Endothelial cell of umbilical vein (primary cell): ENCODE results near the gene ZNF74. TPM values are rescaled to one million over a fixed set of nuclear protein-coding genes. Genes with fewer than 3 reads are reported as not detected.

Experiments
- BruUV-seq: library from RNA; stranded (reverse); fragments of 400-500 nt; replicated peaks from 2 replicates; lab custom pipeline; 2021; lab: Mats Ljungman, UMichigan
- CTCF ChIA-PET: fragments of 300-600, 350-600 bp; sonication (Branson Sonifier 250); formaldehyde crosslinking; loops from one replicate; lab custom pipeline; 2021; ENCODE audit warnings: antibody characterized with exemption, inconsistent platforms; lab: Charles Lee
- POLR2A ChIA-PET: fragments of 300-600, 350-600 bp; sonication (Branson Sonifier 250); formaldehyde crosslinking; loops from one replicate; lab custom pipeline; 2021; ENCODE audit warnings: antibody characterized with exemption, inconsistent platforms; lab: Charles Lee
- DNase-seq: peaks from one replicate; pipeline ENCODE4 v3.0.0-alpha.2; 2011; ENCODE audit warnings: low read depth, low spot score
- FAIRE-seq: peaks from 2 replicates; lab custom pipeline; 2011; peaks lifted over from hg19 to GRCh38; lab: Jason Lieb, UNC
- H2AFZ ChIP-seq: 2 replicates; pipeline ENCODE4 v1.6.0; 2012; ENCODE audit warnings: low read depth, low read length, control low read depth, inconsistent platforms
- H3K27ac ChIP-seq: 2 replicates; pipeline ENCODE4 v1.5.1; 2011; ENCODE audit warnings: low read depth, mild to moderate bottlenecking, control low read depth, low read length, moderate library complexity; ENCODE audit not compliant: insufficient read depth
- H3K27me3 ChIP-seq, 2 experiments: 2 replicates each; pipeline versions ENCODE4 v1.6.0 to v1.6.1; 2011; ENCODE audit warnings: low read length in 2 of 2, mixed read lengths in 1 of 2; ENCODE audit not compliant: control insufficient read depth in 2 of 2, insufficient read depth in 2 of 2
- H3K36me3 ChIP-seq, 2 experiments: 2 replicates in 1 of 2; 3 replicates in 1 of 2; pipeline ENCODE4 v1.5.1; 2011; ENCODE audit warnings: low read length in 2 of 2, mild to moderate bottlenecking in 1 of 2, moderate library complexity in 1 of 2; ENCODE audit not compliant: control insufficient read depth in 2 of 2, insufficient read depth in 2 of 2; ENCODE audit errors: extremely low read depth in 1 of 2
- H3K4me1 ChIP-seq: 3 replicates; pipeline ENCODE4 v1.5.1; 2011; ENCODE audit warnings: mild to moderate bottlenecking, low read length; ENCODE audit not compliant: control insufficient read depth, insufficient read depth; ENCODE audit errors: extremely low read depth
- H3K4me2 ChIP-seq: 2 replicates; pipeline ENCODE4 v1.6.1; 2011; ENCODE audit warnings: low read length, control low read depth, mixed read lengths; ENCODE audit not compliant: insufficient read depth
- H3K4me3 ChIP-seq, 3 experiments: fragments of 200-600 bp in 1 of 3; sonication (generic), shearing (Covaris generic) in 1 of 3; replicated peaks in 1 of 3; 2 replicates each; pipeline ENCODE4 v1.5.1; 2011 to 2016; ENCODE audit warnings: control low read depth in 3 of 3, low read length in 3 of 3, mild to moderate bottlenecking in 2 of 3, inconsistent platforms in 1 of 3, low read depth in 1 of 3, moderate library complexity in 1 of 3; ENCODE audit not compliant: insufficient read depth in 1 of 3
- H3K79me2 ChIP-seq: 2 replicates; pipeline ENCODE4 v1.6.0; 2012; ENCODE audit warnings: low read length, inconsistent platforms; ENCODE audit not compliant: control insufficient read depth, insufficient read depth
- H3K9ac ChIP-seq: replicated peaks from 2 replicates; pipeline ENCODE3; 2011; ENCODE audit warnings: low read length, control low read depth; ENCODE audit not compliant: insufficient read depth; ENCODE audit errors: extremely low read depth
- H3K9me1 ChIP-seq: replicated peaks from 3 replicates; pipeline ENCODE4 v1.6.0; 2011; ENCODE audit warnings: mild to moderate bottlenecking, low read length; ENCODE audit not compliant: control insufficient read depth, insufficient read depth; ENCODE audit errors: extremely low read depth
- H3K9me3 ChIP-seq: replicated peaks from 2 replicates; pipeline ENCODE4 v1.5.1; 2012; ENCODE audit warnings: low read length, inconsistent platforms; ENCODE audit not compliant: control insufficient read depth, insufficient read depth
- H4K20me1 ChIP-seq: replicated peaks from 2 replicates; pipeline ENCODE3; 2011; ENCODE audit warnings: mild to moderate bottlenecking, low read length; ENCODE audit not compliant: control insufficient read depth, insufficient read depth; ENCODE audit errors: extremely low read depth
- CTCF ChIP-seq, 2 donors: IDR thresholded peaks; 1 replicate in 1 of 2; 2 replicates in 1 of 2; pipeline ENCODE4 v1.5.1; 2011; ENCODE audit warnings: low read length in 2 of 2, mild to moderate bottlenecking in 2 of 2, moderate library complexity in 2 of 2, control low read depth in 1 of 2, inconsistent platforms in 1 of 2, low read depth in 1 of 2; ENCODE audit not compliant: insufficient read depth in 1 of 2; ENCODE audit errors: extremely low read depth in 1 of 2
- FOS ChIP-seq: IDR thresholded peaks from 2 replicates; pipeline ENCODE4 v1.6.1; 2011; ENCODE audit warnings: mild to moderate bottlenecking, low read length, moderate library complexity, borderline replicate concordance; ENCODE audit not compliant: insufficient read depth
- GATA2 ChIP-seq: IDR thresholded peaks from 2 replicates; pipeline ENCODE4 v1.7.0; 2011; ENCODE audit warnings: low read depth, mild to moderate bottlenecking, moderate library complexity, mixed read lengths, low read length; ENCODE audit not compliant: insufficient read length, insufficient read depth
- JUN ChIP-seq: IDR thresholded peaks from 2 replicates; pipeline ENCODE4 v1.6.1; 2011; ENCODE audit warnings: borderline replicate concordance, low read depth; ENCODE audit not compliant: insufficient read length, insufficient read depth
- MAX ChIP-seq: IDR thresholded peaks from 2 replicates; pipeline ENCODE4 v1.6.1; 2011; ENCODE audit not compliant: insufficient read depth, insufficient read length
- MYC ChIP-seq: IDR thresholded peaks from one replicate; pipeline ENCODE4 v1.6.1; 2011; ENCODE audit warnings: mild to moderate bottlenecking, low read depth, low read length
- POLR2A ChIP-seq: IDR thresholded peaks from 2 replicates; pipeline ENCODE4 v1.6.1; 2012; ENCODE audit warnings: low read depth, mild to moderate bottlenecking, control low read depth, low read length
- POLR2AphosphoS5 ChIP-seq: IDR thresholded peaks from 2 replicates; pipeline ENCODE4 v1.6.1; 2012; ENCODE audit warnings: low read depth, mild to moderate bottlenecking, control low read depth, low read length, moderate library complexity; ENCODE audit not compliant: insufficient read depth
- dilution Hi-C: fragments of 300-500 bp; cut with MboI; formaldehyde crosslinking; loops from one replicate; pipeline ENCODE4 v1.15.0; 2019; ENCODE audit warnings: low sequenced_read_pairs; ENCODE audit not compliant: extremely low pct_ligation_motif_present
- intact Hi-C: fragments of 100-400 bp; cut with micrococcal nuclease; formaldehyde crosslinking; loops from one replicate; pipeline ENCODE4 v1.10.0; 2022
- polyA plus RNA-seq, 4 experiments: library from polyadenylated mRNA; depleted of rRNA in 3 of 4; stranded (reverse) in 3 of 4; unstranded in 1 of 4; fragments of >200 nt; gene quantifications; 2 replicates each; pipeline versions ENCODE4 v1.2.1 to v1.2.3, GENCODE V29; 2011 to 2012; ENCODE audit warnings: missing spikeins in 1 of 4
- total RNA-seq: library from RNA; stranded (reverse); gene quantifications from 2 replicates; pipeline ENCODE4 v1.2.3, GENCODE V29; 2021

The ZNF74 gene
- total and polyA plus RNA-seq, 2 donors (not counting 3 experiments of a cell fraction or from before 2014, with no cell fraction given): 8.6 to 13.4 TPM

DNA sequence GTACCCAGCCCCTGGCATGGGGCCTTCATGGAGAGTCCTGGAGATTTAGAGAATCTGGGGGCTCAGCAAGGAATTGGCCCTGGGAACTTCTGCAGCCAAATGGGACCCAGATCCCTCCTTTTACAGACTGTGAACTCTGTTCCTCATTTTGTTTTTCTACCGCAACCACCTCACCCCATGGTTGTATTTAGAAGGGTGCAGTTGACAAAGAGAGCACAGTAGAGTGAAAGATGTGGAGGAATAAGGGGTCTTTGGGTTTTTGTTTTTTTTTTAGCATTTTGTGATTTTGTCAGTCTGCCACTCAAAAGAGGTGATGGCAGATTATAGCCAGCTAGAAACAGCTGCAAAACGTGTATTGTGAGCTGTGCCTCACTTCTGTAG lies 1.9 kb downstream of the ZNF74 start:
- Histone ChIP-seq H3K79me2 (peaks cover 4% of the 10 kb centered on the region), H3K27me3 (no peaks in the 10 kb centered on the region), H3K36me3 (peaks cover 1 to 2% of the 10 kb centered on the region in 2 experiments), H3K9ac (no peak overlapping the region), H3K4me1 (peaks cover 7% of the 10 kb centered on the region), H3K9me1 (no peaks in the 10 kb centered on the region), H3K27ac (no peak overlapping the region), H3K4me2 (no peak overlapping the region), H2AFZ (no peak overlapping the region), H3K4me3 (no peak overlapping the region), H3K9me3 (no peaks in the 10 kb centered on the region), H4K20me1 (no peaks in the 10 kb centered on the region)
- ChIA-PET CTCF (interaction anchor here (1.0 to 1.5 kb wide), 2 partner anchors 18 to 60 kb away, joined by 3 to 5 read pairs; no protein-coding TSS in a partner anchor), POLR2A (no interaction called here)
- no TSS peak for BruUV-seq
- dilution Hi-C loops: no loop called here
- FAIRE-seq (no peak), DNase-seq (no peak)
- intact Hi-C loops: no loop called here
- TF ChIP-seq MYC (no peak), MAX (no peak), POLR2AphosphoS5 (no peak), JUN (no peak)

- Histone ChIP-seq H3K9ac (no peak overlapping the region), H2AFZ (no peak overlapping the region), H4K20me1 (no peaks in the 10 kb centered on the region), H3K27ac (no peak overlapping the region), H3K9me1 (no peaks in the 10 kb centered on the region), H3K9me3 (no peaks in the 10 kb centered on the region), H3K4me3 (no peak overlapping the region), H3K4me2 (no peak overlapping the region), H3K27me3 (no peaks in the 10 kb centered on the region), H3K4me1 (peaks cover 7% of the 10 kb centered on the region), H3K79me2 (peaks cover 4% of the 10 kb centered on the region), H3K36me3 (peaks cover 2 to 5% of the 10 kb centered on the region in 2 experiments)
- intact Hi-C loops: no loop called here
- TF ChIP-seq MYC: no peak
- no peak for TF ChIP-seq CTCF (IDR thresholded peaks at IDR 0.05; ENCODE audit: extremely low read depth in 1 of 2, insufficient read depth in 1 of 2, low read depth in 1 of 2, low read length in 2 of 2)
- TF ChIP-seq FOS: no peak
- TF ChIP-seq GATA2: no peak
- no peak for TF ChIP-seq JUN
- TF ChIP-seq POLR2A: no peak
- CTCF ChIA-PET: interaction anchor here (1.0 kb wide), 1 partner anchor 19 kb away, joined by 3 read pairs; no protein-coding TSS in a partner anchor
- POLR2A ChIA-PET: no interaction called here
- FAIRE-seq (no peak), DNase-seq (no peak)
- no TSS peak for BruUV-seq
- dilution Hi-C loops: no loop called here
These were observed 2.7 kb downstream of the ZNF74 start for GRCh38 chr22:20396639-20397038.
